ENCODE data around the gene RWDD2A.
"Not testable (repeated sequence)": the region's sequence is repeated elsewhere in the genome, so short reads cannot be mapped to it uniquely, and the experiment has no call there.

RWDD2A gene

DNA sequence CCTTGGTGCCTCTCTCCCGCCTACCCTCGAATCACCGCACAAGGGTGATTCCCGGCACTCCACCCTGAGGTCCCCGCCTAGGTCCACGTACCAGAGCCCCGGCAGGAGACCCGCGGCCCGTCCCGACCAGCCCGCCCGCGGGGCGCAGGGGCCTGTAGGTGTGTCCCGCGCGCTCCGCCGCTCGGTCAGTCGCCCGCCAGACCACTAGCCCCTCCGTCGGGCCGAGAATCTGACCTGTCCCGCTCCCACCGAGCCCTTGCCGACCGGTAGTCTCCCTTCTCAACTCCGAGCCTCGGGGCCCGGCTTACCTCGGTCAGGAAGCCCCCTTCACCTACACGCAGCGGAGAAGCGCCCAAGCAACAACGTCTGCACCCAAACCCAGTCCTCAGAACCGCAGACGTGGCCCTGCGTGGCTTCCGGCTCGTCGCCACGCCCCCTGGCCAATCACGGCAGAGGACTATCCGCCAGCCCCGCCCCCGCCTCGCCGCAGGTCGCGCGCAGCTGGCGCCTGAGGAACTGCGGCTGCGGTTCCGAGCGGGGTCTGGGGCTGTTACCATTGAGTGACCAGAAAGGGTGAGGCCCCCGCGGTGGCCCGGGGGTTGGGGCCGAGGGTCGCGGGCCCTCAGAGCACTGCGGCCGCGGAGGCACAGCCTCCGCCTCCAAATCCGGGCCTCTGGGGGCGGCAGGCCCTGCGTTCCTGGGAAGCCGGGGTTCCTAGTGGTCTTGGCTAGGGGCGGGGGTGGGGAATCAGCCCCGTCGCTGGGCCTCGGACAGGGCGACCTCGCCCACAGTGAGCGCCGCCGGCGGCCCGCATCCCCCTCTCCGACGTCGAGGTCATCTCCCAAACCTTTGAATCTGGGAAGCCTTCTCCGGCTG lies at the start of gene RWDD2A, which contains the start of gene PGM3:
RWDD2A (plus strand) TSS at position 487 of the 876 bp plus-strand sequence. CDS start 1,095 bp downstream, outside the sequence.
PGM3 (minus strand) TSS at position 395 of the 876 bp plus-strand sequence. CDS start 2,253 bp downstream, outside the sequence.
- DNase-seq: peak; percentile 87 to 90

DNA sequence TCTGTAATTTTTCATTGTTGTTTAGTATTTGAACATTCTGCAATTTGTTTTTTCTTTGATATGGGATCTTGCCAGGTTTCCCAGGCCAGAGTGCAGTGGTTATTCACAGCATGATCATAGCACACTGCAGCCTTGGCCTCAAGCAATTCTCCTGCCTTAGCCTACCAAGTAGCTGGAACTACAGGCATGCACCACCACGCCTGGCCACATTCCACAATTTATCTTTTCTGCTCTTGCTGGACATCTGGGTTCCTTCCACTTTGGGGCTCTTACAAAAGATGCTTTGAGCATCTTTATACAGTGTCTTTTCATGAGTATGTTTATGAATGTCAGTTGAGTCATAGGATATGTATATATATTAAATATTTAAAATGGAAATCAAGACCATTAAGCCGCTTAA lies 42.0 kb upstream of the RWDD2A start:
- DNase-seq: no peak

DNA sequence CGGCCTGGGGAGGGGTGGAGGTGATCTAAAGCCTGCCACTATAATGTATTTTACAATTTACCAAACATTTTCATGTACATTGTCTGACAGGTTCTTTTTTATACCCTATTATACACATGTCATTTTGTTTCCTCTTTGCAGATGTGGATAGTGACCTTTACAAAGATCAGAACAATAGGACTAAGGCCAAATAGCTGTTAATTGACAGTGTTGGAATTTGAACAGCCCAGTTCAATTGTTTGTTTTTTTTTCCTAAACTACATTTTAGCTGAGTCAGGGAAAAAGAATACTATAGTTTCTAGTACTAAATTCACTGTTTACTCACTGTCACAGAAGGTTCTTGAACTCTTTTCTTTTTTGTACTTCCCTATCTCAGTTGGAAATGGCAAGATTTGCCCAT lies 40.2 kb upstream of the RWDD2A start:
- DNase-seq: no peak

DNA sequence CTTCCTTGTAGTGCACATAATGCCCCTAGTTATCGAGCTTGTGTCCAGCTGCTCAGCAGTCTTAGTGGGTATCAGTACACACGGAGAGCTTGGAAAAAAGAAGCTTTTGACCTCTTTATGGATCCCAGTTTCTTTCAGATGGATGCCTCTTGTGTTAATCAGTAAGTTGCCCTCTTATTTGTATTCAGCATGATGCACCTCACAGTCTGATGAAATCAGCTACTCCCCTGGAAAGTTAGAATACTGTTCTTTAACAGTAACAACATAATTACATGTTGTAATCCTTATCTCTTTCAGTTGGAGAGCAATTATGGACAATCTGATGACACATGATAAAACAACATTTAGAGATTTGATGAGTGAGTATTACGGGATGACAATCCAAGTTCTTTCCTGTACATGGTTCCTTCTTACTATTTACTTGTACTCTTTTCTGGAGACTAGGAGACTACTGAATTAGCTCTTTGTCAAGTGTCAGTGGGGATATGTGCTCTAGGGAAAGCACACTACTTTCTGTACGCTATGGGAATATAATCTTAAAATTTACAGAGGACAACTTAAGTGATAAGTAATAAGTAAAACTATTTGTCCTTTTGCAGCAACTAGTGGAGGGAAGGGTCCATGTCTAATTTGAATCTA lies 39.2 kb upstream of the RWDD2A start:
- no peak for DNase-seq

DNA sequence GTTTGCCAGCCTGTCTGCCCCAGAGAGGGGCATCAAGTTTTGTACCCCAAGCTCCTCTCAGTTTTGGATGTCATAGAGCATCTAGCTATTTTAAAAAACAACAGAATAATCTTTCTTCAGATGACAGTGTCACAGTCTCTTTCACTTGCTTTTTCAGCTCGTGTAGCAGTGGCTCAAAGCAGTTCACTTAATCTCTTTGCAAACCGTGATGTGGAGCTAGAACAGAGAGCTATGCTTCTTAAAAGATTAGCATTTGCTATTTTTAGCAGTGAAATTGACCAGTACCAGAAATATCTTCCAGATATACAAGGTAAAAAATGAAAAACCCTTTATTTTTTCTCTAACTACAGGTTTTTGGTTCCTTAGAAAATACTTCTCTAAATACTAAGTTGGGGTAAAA lies 37.4 kb upstream of the RWDD2A start:
- DNase-seq: no peak

DNA sequence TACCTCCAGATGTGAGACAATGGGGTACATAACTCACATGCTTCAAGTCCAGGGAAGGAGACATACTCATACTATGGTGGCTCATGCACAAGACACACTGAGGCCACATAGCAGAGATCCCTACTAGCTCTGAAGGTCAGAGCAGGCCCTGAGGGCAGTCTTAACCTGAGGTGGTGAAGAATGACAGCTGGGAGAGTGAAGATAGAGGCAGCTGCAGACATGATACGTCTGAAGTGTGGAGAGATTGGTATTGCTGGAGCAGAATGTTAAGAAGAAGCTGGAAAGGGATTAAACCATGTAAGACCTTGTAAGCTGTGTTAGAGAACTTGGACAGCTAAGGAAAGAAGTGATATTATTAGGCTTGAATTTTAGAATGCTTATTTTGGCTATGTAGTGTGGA lies 33.0 kb upstream of the RWDD2A start:
- no peak for DNase-seq

DNA sequence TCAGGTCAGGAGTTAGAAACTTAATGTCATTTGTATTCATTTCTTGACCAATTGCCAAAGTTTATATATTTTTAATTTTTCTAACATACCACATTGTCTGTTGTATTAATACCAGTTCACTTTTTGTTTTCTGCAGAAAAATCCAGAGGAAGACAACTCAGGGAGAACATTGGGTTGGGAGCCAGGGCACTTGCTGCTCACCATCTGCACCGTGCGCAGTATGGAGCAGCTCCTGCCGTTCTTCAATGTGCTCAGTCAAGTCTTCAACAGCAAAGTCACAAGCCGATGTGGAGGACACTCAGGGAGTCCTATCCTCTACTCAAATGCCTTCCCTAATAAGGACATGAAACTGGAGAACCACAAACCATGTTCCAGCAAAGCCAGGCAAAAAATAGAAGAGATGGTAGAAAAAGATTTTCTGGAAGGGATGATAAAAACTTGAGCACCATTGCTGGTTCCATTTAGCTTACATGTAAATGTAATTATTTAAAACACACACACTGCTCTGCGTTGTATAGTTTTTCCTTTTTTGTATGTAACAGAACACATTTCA lies 25.4 kb upstream of the RWDD2A start:
- no peak for DNase-seq

DNA sequence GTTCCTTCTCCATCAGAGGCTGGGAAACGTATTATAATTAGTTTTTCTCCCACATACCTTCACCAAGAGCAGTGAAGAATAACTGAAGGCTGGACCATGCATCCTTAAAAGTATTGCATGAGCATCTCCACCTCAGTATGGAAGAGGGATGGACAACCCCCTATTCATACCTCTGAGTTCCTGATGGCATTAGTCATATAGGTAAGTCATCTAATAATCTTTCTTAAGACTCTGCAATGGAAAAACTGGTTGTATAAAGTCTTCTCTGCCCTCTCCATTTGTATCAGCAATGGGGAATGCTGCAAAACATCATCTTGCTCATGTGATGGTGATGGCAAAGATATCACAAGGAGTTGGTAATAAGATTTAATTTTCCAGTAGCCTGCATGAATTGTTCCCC lies 24.6 kb upstream of the RWDD2A start:
- DNase-seq: no peak

DNA sequence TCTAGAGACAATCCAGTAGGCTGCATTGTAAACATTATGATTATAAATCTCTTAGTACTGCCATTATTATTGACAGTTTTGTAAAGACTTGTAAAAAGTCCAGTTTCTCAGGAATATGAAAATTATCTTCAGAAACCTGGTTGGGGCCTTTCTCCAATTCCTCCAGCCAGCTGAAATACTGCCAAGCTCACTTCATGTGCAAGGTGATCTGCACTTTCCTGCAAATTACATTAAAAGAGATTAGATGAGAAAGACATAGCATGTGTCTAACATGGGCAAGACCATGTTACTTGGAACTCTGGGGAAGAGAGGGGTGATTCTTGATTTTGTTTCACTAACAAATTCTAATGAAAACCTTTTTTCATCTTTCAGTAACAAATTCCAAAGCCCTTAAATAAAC lies 24.1 kb upstream of the RWDD2A start:
- no peak for DNase-seq

DNA sequence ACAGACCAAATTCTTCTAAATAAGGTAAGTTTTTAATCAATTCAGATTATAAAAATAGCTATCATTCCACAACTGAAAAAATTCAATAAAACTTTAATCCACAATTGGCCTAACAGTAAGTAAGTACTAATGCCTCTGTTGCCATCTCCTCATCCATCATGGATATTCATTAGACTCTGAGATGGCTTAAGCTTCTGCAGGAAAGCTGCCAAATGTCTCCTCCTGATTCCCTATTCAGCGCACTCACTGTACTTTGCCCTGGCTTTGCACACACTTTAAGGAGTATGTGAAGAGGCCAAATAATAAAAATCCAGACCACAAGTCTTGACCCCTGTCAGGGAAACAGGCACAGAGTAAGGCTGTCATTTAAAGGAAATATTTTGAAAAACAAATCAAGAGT lies 23.6 kb upstream of the RWDD2A start:
- DNase-seq: no peak

DNA sequence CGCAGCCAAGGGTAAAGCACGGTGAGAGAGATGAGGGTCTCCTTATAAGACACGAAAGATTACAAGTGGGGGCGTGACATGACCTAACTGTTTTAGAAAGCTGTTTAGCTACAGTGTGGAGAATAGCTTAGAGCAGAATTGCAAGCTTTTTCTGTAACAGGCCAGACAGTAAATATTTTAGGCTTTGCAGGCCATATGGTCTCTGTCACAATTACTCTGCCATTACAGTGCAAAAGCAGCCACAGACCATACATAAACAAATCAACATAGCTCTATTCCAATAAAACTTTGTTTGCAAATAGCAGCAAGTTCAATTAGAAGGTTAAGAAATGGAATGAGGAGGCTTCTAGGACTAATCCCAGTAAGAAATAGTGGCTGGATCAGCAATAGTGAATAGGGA lies 16.9 kb upstream of the RWDD2A start:
- DNase-seq: no peak

DNA sequence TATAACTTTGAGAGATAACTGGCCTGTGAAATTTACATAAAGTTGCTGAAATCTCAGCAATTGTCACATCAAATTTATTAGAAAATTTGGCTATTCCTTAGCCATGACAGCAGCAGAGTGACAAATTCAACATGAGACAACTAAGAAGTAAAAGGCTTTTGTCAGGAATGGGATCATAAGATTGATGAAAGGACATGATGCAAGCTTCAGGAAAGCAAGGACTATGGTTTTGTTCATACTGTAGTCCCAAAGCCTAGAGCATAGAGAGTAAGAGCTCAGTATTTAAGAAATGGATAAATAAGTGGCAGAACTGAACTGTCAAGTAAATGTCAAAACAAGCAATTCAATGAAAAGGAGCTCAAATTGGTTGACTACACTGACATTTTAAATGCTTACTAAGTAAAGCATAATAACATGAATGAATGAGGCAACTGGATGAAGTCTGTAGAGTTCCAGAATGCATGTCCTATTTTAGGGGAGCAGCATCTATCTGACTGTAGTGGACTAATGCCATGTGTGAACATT lies 12.7 kb upstream of the RWDD2A start:
- DNase-seq: no peak

DNA sequence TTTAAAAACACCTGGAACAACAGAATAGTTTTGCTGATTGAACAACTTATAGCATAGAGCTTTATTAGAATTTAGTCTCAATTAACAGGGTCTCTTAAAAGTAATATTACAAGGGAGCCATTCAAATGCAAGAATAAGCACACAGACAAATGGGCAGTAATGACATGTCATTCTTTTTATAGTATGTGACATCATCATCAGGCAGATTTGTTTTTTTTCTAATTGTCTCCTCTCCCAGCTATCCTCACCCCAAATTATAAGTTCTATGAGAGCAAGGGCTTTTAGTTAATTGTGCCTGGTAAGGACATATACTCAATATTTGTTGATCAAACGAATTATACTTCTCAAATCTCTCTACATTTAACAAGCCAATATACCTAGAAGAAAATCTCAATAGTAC lies 11.0 kb upstream of the RWDD2A start:
- no peak for DNase-seq

DNA sequence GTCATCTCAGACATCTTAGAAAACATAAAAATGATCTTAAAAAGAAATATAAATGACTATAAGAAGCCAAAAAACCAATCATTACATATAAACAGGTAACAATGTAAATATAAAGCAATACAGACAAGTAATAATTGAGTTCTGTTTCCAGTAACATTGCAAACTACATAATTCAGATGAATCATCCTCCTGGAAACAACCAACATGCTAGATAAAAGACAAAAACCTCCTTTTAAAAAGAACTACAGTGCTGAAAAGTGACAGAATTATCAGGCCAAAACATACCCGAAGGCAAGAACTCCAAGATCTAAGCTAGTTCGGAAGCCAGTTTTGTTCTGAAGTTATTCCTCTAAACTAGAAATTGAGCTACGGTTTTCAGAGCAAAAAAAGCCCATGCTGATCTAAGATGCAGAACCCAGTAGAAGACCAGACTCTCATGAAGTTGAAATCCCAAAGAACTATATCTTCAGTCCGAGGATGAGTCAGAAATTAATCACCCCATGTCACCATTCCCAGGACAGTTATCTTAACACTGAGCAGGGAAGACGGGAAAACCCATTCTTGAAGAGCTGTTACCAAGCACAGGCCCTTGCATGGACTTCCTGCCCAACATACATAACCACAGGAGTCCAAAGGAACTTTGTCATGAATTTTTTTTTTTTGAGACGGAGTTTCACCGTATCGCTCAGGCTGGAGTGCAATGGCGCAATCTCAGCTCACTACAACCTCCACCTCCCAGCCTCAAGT lies 9.9 kb upstream of the RWDD2A start:
- DNase-seq: no peak

DNA sequence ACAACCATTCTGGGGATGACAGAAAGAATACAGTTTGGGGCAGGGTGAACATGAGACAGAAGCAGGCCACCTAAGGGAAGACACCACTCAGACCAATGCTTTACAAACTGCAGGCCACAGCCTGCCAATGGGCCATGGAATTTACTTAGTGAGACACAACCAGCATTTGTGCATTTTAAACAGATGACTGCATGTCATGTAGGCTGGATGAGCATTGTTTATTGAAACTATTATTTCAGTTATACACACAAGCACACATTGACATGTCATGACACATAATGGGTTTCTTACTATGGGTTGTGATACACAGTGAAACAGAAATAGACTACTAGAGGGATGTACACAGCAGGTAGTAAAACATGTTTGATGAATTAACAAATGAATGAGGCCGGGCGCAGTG lies 8.1 kb upstream of the RWDD2A start:
- no peak for DNase-seq

DNA sequence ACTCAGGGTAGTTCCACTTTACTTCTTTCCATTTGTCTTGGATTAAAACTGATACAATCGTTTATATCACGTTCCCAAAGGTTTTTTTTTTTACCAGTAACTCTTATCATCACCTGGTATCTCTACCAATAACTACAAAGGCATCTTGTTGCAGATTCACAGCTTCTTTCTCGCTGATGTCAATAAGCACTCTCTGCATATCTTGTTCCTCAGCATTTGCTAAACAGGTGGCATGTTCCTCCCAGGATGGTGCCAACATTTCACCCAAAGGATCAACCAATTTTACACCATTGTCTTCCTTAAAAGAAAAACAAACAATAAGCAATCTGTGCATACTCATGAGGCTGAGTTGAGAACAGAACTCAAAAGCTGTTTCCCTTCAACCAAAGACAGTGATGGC lies 4.7 kb upstream of the RWDD2A start:
- DNase-seq: no peak

DNA sequence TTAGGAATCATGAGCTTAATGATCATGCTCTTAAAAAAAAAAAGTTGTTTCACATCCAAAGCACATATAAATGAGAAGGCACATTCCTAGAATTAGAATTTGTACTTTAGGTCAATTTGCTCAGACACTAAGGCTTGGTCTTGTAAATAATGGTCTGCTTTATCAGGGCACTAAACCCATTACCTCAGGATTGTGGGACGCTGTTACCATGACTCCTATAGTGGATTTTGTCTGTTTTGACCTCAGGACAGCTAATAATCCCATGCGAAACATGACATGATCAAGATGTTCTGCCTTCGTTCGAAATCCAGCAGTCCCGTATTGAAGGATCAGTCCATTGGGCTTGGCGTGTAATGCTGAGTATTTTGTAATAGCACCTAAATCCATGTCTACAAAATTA lies 2.5 kb upstream of the RWDD2A start:
- DNase-seq: no peak

DNA sequence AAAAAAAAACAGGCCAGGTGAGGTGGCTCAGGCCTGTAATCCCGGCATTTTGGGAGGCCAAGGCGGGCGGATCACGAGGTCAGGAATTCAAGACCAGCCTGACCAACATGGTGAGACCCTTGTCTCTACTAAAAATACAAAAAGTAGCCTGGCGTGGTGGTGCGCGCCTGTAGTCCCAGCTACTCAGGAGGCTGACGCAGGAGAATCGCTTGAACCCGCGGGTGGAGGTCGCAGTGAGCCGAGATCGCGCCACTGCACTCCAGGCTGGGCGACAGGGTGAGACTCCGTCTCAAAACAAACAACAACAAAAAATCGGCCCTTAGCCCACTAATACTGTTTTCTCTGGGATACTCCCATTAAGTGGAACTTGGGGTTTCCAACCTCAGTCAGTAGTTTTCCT lies 1.2 kb upstream of the RWDD2A start:
- not testable (repeated sequence) for DNase-seq

DNA sequence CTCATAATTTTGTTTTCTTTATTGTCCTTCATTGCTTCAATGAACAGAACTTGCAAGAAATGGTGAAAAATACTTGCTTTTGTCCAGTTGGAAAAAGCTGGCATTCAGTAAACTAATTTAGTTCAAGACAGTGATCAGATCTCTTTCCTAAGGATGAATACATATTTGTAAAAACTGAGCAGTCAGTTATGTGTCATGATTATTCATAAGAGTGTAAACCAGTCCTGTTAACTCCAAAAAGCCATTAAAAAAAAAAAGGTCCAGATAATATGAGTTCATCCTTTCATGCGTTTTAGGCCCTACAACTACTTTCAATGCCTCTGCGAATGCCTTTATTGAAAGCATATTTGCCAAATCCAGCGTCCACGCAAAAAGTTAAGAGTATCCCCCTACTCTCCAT lies 701 bp upstream of the RWDD2A start:
- DNase-seq: no peak

DNA sequence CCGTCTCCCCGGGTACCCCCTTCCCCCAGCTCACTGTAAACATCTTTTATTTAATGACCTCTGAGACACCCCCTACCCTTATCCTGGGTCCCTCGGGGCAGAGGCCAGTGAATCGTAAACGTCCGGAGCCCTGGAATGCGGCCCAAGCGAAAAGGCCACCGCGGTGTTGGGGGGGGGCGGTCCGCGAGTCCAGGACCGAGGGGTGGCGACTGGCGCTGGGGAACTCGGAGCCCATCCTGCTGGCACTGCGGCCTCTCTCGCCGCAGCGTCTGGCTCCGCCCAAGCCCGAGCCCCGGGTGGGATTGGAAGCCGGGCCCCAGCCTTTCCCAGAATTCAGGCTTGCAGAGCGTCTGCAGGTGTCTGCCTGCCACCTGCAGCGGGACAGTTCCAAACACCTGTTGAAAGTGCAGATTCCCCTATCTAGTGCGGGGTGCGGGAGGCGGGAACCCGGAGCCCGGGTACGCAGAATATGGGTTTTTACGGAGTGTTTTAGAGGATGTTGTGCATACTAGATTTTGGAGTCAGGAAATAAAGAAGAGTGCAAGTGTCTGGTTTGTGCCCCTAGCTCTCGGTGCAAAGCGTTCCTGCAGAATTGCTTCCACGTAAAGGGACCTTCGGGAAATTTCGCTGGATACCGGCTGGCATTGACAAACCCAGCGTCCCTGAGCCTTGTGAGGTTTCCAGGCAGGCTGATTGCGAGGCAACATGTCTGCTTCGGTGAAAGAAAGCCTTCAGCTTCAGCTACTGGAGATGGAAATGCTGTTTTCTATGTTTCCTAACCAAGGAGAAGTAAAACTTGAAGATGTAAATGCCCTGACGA lies 800 bp downstream of the RWDD2A start:
- DNase-seq: peak; percentile 24 to 43

DNA sequence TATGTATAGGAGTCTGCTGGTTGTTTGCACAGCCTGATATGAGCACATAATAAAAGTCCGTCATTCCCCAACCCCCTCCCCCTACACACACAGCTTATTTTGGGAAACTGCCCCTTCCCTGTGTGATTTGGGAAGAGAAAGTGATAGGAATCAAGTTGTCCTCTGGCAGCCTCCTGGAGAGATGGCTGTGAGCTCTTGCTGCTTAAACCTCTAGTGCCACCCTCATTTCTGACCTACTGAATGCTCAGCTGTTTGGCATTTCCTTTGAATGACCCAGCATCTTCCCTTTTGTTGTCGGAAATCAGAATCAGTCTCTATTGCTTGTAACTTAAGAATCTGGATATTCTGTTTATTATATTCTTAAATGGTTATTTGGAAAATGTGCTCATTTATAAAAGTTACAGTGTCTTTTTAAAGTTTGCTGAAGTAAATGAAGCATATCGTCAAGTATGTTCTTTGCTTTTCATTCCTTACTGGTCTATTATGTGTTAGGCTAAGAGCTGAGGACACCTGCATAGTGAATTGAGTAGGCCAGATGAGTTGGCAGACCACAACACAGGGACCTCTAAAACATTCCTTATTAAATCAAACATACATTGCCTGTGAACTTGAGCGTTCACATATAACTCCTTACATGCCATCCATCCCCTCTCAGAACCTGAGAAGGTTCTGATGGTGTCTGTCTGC lies 5.5 kb downstream of the RWDD2A start:
- no peak for DNase-seq

All from AML-193 (cell line).